ENCODE results near the gene ANAPC2.

DNA sequence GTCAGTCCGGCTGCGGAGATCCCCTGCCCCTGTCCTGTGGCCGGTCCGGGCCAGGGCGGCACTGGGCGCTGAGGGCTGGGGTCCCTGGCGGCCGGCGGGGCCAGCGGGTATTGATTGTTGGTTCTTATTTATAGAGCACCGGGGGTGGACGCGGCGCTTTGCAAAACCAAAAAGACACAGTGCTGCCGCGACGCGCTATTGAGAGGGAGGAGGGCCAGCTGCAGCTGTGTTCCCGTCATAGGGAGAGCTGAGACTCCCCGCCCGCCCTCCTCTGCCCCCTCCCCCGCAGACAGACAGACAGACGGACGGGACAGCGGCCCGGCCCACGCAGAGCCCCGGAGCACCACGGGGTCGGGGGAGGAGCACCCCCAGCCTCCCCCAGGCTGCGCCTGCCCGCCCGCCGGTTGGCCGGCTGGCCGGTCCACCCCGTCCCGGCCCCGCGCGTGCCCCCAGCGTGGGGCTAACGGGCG is 21.0 kb downstream of the ANAPC2 start:
- no peak for TF ChIP-seq POLR2A (IDR thresholded peaks at IDR 0.05)
- TF ChIP-seq, protein P1, sequence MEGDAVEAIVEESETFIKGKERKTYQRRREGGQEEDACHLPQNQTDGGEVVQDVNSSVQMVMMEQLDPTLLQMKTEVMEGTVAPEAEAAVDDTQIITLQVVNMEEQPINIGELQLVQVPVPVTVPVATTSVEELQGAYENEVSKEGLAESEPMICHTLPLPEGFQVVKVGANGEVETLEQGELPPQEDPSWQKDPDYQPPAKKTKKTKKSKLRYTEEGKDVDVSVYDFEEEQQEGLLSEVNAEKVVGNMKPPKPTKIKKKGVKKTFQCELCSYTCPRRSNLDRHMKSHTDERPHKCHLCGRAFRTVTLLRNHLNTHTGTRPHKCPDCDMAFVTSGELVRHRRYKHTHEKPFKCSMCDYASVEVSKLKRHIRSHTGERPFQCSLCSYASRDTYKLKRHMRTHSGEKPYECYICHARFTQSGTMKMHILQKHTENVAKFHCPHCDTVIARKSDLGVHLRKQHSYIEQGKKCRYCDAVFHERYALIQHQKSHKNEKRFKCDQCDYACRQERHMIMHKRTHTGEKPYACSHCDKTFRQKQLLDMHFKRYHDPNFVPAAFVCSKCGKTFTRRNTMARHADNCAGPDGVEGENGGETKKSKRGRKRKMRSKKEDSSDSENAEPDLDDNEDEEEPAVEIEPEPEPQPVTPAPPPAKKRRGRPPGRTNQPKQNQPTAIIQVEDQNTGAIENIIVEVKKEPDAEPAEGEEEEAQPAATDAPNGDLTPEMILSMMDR (IDR thresholded peaks at IDR 0.05 in 8 of 11, conservative IDR thresholded peaks at IDR 0.05 in 3 of 11), result no peak

Measured in spleen (tissue), 7 donors.